NAMALWA (cell line): ENCODE data around the gene AUTS2.
A peak's percentile ranks its signal among the peaks of the same experiment; 100 is the strongest.

Experiments
- DNase-seq: peaks from one replicate; pipeline ENCODE4 v3.0.0-alpha.2; 2015; ENCODE audit warnings: low spot score

Gene AUTS2

DNA sequence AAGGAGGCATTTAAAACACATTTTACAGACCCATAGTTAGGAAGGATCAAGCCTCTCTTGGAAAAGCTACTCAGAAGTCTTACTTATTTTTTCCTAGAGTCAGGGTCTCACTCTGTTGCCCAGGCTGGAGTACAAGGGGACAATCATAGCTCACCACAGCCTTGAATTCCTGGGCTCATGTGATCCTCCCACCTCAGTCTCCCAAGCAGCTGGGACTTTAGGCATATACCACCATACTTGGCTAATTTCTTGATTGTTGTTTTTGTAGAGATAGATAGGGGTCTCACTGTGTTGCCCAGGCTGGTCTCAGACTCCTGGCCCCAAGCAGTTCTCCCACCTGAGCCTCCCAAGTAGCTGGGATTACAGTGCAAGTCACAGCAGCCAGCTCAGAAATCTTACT lies 1179.0 kb downstream of the AUTS2 start:
- DNase-seq, result no peak

DNA sequence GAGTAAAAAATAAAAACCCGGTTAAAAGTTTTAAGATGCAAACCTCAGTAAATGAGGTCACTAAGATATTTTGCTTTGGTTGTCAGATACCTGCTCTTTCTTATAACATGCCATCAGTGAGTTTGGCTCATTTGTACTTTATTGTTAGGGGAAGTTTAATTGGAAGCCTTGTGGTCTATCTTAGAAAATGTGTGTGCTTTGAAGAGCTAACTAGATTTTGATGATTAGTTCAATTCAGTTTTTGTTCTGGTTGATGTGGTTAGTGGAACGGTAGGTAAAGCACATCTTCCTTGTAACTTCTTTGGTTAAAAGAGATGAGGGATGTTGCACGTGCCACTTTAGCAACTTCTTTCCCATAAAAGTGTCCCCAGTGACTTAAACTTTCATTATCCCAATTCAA lies 1180.3 kb downstream of the AUTS2 start:
- no peak for DNase-seq

DNA sequence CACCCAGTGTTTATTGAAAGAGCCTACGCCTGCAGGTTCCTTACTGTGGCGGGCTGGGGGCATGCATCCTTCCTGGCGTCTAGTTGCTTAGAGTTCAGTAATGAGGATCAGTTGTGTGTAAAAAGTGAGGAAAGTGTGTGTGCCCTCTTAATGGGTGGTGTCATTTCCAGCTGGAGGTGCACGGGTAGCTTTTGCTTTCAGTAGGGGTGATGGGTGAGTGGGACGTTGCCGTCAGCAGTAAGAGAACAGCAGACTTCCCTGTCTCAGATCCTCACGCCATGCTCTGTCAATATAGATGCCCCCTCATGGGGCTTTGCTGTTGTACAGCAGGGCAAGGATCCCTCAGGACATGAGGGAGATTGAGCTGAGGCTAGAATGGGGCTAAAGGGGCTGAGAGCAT lies 1181.0 kb downstream of the AUTS2 start:
- DNase-seq, result no peak

DNA sequence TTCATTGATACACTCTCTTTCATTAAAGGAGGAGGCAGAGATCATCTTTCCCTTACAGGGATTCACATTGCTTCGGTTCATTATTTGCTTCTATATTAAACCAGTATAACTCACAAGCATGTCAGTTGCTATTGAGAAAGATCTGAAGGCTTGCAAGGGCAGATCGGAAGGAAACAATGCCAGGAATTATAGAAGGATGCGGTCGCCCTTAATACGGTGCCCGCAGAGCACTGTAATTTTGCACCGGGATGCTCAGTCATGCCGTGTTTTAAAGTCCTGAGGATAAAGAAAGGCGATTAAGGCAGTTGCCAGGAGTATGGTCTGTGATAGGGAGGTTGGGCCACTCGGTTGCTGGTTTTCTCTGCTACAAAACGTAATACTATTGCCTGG lies 1183.6 kb downstream of the AUTS2 start:
- no peak for DNase-seq

DNA sequence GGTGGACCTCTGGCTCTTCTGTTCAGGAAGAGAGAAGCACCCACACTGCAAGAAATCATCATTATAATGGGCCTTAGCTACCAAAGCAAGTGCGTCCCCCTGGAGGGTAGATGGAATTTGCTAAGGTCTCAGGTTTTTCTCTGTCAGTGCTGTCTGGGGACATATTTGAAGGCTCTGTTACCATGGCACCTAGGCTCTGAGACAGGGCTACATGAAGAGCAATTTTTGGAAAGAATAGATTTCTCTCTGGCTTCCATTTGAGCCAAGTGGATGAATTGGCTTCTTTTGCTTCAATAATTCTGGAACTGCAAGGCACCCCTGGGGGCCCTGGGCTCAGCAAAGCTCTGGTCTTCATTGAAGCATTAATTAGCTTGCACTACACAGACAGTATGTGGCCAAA lies 1184.5 kb downstream of the AUTS2 start:
- DNase-seq, result no peak

DNA sequence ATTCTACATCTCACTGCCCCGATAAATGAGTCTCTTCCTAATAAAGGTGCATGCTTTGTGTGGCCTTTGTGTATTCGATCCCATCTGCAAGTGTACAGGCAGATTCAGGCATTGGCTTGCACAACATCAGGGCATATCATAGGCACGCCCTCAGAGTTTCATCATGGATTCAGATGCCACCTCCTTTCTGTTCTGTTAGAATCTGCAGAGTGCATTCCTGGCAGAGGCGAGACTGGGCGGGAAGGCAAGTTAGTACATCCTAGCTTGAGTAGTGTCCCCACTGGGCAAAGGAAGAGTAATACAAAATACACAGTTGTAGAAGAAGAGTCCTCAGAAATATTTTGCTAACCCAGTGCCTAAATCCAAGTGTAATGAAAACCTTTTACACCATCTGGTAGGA lies 1187.2 kb downstream of the AUTS2 start:
- DNase-seq, result no peak

DNA sequence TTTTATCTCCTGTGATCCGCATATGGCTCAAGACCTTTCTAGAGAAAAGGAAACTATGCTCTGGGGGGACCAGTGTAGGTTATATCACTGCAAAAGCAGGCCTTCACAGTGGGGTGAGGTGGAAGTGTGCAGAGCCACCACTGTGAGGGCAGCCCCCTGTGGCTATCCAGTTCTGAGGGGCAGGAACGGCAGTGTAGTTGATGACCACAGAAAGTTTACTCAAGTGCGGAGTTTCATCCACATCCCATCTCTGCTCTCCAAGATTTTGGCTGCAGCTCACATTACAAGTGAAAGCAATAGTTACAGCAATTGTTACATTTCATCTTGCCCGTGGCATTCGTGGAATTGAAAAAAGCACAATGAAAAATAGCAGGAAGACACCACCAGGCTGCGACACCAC lies 1187.8 kb downstream of the AUTS2 start:
- no peak for DNase-seq

DNA sequence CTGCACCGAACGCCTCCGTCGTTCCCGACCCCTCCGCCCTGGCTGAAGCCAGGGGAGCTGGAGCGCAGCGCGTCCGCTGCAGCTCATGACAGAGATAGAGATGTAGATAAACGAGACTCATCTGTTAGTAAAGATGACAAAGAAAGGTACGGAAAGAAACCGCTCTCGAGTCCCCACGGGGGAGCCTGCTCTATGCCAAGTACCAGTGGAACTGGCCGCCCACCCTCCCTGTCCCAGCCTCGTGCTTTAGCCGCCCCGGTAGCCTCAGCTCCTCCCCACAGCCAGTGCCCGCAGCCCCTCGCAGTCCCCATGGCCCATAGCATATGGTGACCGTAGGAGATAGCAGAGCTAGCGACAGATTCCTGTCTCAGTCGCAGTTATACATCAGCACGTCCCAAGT lies 1189.0 kb downstream of the AUTS2 start:
- no peak for DNase-seq

DNA sequence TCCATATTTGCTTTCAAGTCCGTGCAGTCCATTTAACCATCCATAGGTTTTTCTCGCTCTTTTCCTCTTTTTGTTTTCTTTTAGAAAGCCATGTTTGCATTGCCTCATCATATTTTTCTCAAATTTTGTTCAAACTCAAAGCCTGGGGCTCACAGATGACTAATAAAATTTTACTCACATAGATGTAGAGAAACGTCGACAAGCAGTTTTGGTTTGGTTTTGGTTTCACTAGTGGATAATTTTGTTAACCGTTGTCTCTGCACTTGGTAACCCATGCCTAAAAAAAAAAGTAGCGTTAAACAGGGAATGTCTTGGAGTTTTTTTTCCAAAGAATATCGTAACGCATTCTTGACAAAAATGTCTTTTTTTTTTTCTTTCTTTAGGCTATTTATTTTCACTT lies 1189.5 kb downstream of the AUTS2 start:
- DNase-seq, result no peak

DNA sequence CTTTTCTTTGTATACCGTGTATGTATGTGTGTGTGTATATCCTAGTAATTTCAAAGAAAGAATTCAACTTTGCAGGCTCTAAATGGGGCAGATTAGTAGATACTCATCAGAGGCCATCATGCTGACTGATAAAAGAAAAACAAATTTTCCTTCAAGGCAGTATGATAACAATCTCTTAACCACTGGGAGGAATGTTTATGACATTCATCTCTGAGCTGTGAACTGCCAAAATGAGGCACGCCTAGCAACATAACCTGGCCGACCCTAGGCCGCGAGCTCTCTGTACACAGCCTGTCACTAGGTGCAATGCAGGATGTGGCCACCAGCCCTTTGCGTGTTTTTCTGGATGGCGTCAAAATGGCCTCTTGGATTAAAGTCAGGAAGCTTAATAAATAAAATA lies 1190.0 kb downstream of the AUTS2 start:
- no peak for DNase-seq

DNA sequence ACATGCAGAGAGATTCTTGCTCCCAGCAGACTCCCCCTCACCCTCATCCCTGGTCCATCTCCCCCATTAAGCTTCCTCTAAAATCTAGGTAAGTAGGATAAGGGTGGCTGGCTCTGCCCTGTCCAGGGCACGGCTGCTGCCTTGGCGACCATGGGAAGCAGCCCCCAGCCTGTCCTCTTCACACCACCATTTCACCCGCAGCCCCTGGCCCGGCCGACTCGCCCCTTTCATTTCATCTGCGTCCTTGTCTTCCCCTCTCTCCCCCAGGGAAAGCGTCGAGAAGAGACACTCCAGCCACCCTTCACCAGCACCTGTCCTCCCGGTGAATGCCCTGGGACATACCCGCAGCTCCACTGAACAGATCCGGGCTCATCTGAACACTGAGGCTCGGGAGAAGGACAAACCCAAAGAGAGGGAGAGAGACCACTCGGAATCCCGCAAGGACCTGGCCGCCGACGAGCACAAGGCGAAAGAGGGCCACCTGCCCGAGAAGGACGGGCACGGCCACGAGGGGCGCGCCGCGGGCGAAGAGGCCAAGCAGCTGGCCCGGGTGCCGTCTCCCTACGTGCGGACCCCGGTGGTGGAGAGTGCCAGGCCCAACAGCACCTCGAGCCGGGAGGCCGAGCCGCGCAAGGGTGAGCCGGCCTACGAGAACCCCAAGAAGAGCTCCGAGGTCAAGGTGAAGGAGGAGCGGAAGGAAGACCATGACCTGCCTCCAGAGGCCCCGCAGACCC lies 1191.4 kb downstream of the AUTS2 start:
- no peak for DNase-seq

DNA sequence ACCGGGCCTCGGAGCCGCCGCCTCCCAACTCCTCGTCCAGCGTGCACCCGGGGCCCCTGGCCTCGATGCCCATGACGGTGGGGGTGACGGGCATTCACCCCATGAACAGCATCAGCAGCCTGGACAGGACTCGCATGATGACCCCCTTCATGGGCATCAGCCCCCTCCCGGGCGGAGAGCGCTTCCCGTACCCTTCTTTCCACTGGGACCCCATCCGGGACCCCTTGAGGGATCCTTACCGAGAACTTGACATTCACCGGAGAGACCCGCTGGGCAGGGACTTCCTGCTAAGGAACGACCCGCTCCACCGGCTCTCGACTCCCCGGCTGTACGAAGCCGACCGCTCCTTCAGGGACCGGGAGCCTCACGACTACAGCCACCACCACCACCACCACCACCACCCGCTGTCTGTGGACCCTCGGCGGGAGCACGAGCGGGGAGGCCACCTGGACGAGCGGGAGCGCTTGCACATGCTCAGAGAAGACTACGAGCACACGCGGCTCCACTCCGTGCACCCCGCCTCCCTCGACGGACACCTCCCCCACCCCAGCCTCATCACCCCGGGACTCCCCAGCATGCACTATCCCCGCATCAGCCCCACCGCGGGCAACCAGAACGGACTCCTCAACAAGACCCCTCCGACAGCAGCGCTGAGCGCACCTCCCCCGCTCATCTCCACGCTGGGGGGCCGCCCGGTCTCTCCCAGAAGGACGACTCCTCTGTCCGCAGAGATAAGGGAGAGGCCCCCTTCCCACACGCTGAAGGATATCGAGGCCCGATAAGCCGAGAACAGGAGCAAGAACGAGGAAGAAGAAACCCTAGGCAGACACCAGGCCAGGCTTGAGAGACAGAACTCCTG lies 1192.2 kb downstream of the AUTS2 start:
- no peak for DNase-seq

DNA sequence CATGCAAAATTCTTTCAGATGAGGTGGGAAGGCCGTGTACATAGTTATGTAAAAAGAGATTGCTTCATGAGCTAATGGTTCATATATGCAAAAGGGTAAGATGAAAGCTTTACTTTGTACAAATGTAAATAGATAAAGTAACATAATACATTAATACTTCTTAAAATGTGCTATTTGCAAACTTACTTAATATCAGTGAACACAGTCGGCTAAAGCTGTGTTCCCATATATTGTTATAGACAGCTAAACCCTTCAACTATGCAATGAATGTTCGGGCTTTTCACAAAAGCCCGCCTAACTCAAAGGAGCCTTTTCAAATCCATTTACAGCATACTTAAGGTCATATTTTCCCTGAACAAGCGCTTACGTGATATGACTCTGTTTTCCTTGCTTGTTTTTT lies 1193.1 kb downstream of the AUTS2 start:
- no peak for DNase-seq

DNA sequence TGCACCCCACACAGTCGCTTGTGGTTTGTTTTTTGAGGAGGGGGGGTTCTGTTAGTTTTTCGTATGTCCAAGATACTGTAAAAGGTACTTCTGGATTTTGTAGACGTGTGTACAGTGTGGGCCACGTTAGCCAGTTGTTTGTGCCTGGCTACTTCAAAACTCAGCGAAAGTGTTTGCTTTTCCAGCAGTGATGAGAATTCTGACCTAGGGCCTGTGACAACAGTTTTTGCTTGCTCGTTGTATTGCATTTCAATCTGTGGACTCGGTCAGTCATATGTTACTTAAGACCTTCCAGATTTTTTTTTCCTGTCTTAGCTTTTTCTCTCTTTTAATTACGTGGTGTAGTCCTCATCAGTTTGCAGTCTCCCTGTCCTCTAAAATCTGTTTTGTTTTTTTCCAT lies 1194.8 kb downstream of the AUTS2 start:
- DNase-seq, result no peak

DNA sequence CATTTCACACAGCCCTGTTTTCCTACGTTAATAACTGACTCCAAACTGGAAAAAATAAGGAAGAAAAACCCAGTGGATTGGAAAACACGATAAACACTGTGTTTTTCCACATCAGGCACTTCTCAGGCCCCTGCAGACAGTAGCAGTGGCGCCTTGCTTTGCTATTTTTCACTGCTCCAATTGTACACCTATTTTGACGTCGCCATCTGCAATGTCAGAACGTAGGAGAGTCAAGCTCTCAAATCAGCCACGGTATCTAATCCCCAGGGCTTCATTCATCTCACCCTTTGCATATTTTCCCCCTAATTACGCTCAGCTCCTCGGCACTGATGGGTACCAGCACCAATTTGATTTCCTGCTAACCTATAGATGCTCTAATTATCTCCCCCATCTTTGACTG lies 1195.5 kb downstream of the AUTS2 start:
- DNase-seq, result no peak

DNA sequence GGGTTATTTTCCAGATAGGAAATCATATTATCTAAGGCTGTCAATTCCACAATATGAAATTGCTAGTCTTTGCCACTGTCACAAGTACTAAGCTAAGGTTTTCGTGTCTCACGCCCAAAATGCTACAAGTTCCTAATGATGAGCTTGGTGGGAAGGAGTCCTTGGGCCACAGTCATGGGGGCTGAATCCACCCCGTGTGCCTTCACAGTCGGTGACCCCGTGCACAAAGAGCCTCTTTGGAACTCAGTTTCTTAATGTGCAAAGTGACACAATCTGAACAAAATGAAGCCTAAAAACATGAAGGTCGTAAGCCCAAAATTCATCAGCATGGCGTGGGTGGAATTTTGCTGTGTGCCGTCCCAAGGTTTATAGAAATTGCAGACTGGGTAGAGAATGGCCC lies 1196.7 kb downstream of the AUTS2 start:
- no peak for DNase-seq

DNA sequence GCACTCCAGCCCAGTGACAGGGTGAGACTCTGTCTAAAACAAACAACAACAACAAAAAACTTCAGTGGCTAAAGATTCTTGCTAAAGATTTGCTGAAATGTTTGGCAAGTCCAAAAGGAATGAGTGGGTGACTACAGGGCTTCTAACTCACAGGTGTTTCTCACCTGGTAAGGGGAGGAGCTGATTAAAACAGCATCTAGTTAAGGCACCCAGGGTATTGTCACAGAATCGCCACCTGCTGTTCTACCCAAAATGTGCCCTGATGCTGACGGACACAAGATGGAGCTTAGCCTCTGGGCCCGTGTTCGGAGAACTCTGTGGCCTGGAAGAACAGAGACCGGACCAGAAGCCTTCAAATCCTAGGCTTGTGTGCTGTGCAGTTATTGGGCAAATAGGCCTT lies 1197.7 kb downstream of the AUTS2 start:
- DNase-seq, result no peak

DNA sequence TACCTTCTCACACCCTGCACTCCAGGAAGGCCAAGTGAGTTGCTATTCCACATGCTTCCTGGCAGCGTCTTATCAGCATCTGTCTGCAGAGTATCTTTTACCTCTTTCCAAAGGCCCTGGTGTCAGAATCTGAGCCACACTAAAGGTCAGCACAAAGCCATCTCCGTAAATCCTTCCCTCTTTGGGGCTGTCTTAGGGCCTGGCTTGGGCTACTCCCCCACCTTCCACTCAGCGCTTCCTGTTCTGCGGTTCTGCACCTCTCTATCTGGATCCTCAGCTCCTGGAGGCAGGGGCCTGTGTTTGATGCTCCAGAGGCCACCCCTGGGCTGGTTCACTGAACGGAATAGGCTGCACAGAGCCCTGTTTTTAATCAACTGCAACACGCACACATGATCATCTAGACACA lies 1198.8 kb downstream of the AUTS2 start:
- no peak for DNase-seq

DNA sequence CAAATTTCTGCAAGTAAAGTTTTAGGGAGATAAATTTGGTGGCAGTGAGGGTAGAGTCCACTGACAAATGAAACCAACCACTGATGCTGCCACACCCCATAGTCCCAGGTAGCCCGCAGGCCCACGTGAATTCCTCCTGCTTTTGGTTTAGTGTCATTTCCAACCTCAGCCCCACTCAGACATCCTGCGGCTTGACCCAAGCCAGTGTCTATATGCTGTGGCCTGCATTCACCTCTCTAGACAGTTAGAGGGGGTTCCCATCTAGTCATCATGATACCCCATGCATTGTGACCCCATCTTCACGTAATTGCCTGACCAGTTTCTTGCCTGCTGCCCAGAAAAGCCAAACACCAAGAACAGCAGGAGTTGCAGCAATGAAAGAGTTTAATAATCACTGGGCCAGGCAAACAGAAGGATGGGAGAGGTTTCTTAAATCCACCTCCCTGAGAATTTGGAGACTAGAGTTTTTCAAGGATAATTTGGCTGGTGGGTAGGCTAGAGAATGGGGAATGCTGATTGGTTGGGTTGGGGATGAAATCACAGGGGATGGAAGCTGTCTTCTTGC lies 1201.6 kb downstream of the AUTS2 start:
- no peak for DNase-seq

DNA sequence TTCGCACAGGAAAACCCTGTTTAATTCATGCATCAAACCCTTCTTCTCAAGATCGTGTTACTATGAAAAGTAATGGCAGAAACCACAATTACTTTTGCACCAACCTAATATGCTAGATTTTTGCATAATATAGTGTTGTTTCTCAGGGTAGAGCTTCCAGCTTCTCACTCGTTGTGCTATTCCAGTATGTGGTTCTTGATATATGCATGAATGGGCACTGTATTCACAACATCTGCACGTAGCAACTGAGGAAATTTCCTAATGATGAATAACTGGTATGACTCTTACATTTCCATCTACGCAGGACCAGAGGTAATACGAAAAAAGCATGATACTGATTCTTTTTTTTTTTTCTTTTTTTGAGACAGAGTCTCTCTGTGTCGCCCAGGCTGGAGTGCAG lies 1207.1 kb downstream of the AUTS2 start:
- DNase-seq, result peak; percentile 98

DNA sequence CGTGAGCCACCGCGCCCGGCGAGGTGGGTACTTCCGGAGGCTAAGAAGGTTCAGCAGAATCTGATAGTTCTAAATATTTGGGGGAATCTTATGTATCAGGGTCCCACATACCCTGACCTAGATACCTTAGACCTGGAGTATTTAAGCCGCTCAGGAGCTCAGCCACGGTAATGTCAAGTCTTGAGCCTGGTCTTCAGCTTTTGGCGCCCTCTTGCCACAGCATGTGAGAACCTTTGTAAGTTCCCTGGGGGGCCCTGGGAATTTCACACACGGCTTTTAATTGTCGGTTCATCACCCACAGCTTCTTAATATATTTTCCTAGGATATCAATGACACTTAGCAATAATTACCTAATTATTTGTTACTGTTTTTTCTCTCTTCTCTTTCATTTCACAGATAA lies 1209.4 kb downstream of the AUTS2 start:
- DNase-seq, result peak; percentile 68

DNA sequence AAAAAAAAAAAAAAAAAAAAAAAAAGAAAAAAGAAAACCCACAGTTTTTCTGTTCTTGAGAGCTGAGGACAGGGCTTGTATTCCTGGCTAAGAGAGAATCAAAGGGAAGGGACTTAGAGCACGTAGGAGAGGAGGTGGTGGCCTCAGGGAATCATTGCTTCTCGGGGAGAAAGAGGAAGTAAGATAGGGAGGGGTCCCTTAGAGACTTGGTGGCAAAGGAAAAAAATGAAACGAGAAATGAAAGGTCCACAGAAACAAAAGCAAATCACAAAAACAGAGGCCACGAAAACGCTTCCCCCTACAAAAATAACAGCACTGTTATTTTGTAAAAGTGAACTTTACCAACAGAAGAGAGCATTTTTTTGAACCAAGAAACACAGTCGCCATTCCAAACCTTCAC lies 1210.6 kb downstream of the AUTS2 start:
- DNase-seq, result peak; percentile 62

DNA sequence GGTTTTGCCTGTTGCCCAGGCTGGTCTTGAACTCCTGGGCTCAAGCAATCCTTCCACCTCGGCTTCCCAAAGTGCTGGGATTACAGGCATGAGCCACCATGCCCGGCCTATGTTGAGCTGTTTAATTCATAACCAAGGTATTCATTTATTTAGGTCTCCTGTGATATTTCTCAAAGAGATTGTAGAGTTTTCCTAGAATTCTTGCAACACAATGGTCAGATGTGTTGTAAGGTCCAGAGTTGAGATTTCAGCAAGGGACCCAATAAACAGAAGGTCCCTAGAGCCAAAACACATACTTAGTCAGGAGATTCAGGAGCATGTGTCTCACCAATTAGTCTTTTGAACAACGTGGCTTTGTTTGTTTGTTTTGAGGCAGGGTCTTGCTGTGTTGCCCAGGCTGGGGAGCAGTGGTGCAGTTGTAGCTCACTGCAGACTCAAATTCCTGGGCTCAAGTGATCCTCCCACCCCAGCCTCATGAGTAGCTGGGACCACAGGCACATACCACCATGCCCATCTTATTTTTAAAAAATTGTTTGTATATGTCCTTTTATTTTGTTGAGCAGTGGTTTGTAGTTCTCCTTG lies 1212.4 kb downstream of the AUTS2 start:
- no peak for DNase-seq
